BE2C (cell line): ENCODE data around the gene SIGLEC7.

Source experiments
- DNase-seq: peaks from one replicate; pipeline ENCODE4 v3.0.0-alpha.2; 2020
- H3K27me3 ChIP-seq: fragments of 250-450 bp; sonication (Bioruptor Pico); 2 replicates; pipeline ENCODE4 v1.5.1; 2020; ENCODE audit warnings: mild to moderate bottlenecking
- H3K36me3 ChIP-seq: fragments of 250-450 bp; sonication (Bioruptor Pico); 2 replicates; pipeline ENCODE4 v1.5.1; 2020; ENCODE audit warnings: mild to moderate bottlenecking
- H3K4me1 ChIP-seq: fragments of 250-450 bp; sonication (Bioruptor Pico); 2 replicates; pipeline ENCODE4 v1.5.1; 2020
- H3K4me3 ChIP-seq: 2 replicates; pipeline ENCODE4 v1.5.1; 2011; ENCODE audit warnings: low read depth, low read length
- H3K9me3 ChIP-seq: fragments of 250-450 bp; sonication (Bioruptor Pico); 2 replicates; pipeline ENCODE4 v1.5.1; 2020
- TF ChIP-seq, protein P1 (sequence below): IDR thresholded peaks from 2 replicates; pipeline ENCODE4 v1.5.1; 2012; ENCODE audit warnings: mild to moderate bottlenecking, low read depth, low read length

The SIGLEC7 gene

DNA sequence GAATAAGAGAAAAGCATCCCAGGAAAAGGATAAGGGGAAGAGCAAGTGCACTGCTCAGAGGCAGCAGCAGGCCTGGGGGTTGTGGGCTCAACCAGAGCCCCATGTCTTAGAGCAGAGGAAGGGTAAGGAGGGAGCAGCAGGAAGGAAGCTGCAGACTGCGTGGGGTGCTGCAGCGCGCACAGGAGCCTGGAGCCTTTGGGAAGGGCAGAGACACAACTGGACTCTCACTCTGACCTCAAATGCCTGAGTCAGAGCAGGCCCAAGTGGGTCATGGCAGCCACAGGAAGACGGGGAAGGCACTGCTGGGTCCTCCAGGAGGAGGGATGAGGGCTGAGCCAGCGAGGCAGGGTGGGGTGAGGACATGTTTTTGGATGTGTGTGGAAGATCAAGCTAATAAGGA, 31.6 kb downstream of the SIGLEC7 start:
- Histone ChIP-seq H3K9me3 (no peaks in the 10 kb centered on the region), H3K4me3 (no peak overlapping the region), H3K4me1 (no peaks in the 10 kb centered on the region; the same call in 1 of the 2 replicates), H3K27me3 (peaks cover 22% of the 10 kb centered on the region), H3K36me3 (no peaks in the 10 kb centered on the region)
- TF ChIP-seq, protein P1, sequence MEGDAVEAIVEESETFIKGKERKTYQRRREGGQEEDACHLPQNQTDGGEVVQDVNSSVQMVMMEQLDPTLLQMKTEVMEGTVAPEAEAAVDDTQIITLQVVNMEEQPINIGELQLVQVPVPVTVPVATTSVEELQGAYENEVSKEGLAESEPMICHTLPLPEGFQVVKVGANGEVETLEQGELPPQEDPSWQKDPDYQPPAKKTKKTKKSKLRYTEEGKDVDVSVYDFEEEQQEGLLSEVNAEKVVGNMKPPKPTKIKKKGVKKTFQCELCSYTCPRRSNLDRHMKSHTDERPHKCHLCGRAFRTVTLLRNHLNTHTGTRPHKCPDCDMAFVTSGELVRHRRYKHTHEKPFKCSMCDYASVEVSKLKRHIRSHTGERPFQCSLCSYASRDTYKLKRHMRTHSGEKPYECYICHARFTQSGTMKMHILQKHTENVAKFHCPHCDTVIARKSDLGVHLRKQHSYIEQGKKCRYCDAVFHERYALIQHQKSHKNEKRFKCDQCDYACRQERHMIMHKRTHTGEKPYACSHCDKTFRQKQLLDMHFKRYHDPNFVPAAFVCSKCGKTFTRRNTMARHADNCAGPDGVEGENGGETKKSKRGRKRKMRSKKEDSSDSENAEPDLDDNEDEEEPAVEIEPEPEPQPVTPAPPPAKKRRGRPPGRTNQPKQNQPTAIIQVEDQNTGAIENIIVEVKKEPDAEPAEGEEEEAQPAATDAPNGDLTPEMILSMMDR: no peak
- no peak for DNase-seq

- no peaks in the 10 kb centered on the region for H3K9me3 ChIP-seq
- H3K27me3 ChIP-seq: peaks cover 16% of the 10 kb centered on the region
- DNase-seq: no peak
- TF ChIP-seq, protein P1: no peak
- no peak overlapping the region for H3K4me3 ChIP-seq
- H3K36me3 ChIP-seq: no peaks in the 10 kb centered on the region
- no peaks in the 10 kb centered on the region for H3K4me1 ChIP-seq
Measured at GRCh38 chr19:51179256-51179655, 37.2 kb downstream of the SIGLEC7 start.

- H3K27me3 ChIP-seq: peaks cover 18% of the 10 kb centered on the region
- H3K4me3 ChIP-seq: no peak overlapping the region
- DNase-seq: no peak
- no peaks in the 10 kb centered on the region for H3K4me1 ChIP-seq
- H3K36me3 ChIP-seq: no peaks in the 10 kb centered on the region
- no peaks in the 10 kb centered on the region for H3K9me3 ChIP-seq
- TF ChIP-seq, protein P1: no peak
Measured at GRCh38 chr19:51181377-51181912, 39.3 kb downstream of the SIGLEC7 start.

GRCh38 chr19:51181913-51182419, 39.9 kb downstream of the SIGLEC7 start:
- no peak for DNase-seq
- TF ChIP-seq, protein P1: no peak
- H3K27me3 ChIP-seq: peaks cover 13% of the 10 kb centered on the region
- H3K9me3 ChIP-seq: no peaks in the 10 kb centered on the region
- H3K4me3 ChIP-seq: no peak overlapping the region
- H3K4me1 ChIP-seq: no peaks in the 10 kb centered on the region
- no peaks in the 10 kb centered on the region for H3K36me3 ChIP-seq

DNA sequence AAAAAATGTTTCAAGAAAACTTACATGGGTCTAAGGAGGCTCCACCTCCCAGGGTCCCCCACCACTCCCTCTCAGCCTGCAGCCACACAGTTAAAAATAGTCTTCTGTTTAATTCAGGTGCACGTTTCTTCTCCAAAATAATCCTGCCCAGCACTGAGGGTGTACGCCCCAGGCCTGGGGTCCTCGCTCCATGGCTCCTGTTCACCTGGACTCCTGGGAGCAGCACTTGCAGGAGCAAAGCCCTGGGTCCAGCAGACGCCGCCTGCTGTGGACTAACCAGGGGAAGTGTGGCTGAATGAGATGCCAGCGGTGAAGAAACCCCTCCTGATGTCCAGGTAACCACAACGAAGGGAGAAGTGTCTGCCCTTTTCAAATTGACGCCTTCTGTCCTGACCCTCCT, 41.5 kb downstream of the SIGLEC7 start:
- H3K9me3 ChIP-seq: no peaks in the 10 kb centered on the region

More for the DNA sequence above, 41.5 kb downstream of the SIGLEC7 start:
- Histone ChIP-seq H3K4me1 (no peaks in the 10 kb centered on the region), H3K4me3 (no peak overlapping the region), H3K36me3 (no peaks in the 10 kb centered on the region), H3K27me3 (peaks cover 8% of the 10 kb centered on the region; the same call in 1 of the 2 replicates)
- TF ChIP-seq, protein P1: no peak
- DNase-seq: no peak
